Measurements from ENCODE around the gene SLC16A14.

The SLC16A14 gene

DNA sequence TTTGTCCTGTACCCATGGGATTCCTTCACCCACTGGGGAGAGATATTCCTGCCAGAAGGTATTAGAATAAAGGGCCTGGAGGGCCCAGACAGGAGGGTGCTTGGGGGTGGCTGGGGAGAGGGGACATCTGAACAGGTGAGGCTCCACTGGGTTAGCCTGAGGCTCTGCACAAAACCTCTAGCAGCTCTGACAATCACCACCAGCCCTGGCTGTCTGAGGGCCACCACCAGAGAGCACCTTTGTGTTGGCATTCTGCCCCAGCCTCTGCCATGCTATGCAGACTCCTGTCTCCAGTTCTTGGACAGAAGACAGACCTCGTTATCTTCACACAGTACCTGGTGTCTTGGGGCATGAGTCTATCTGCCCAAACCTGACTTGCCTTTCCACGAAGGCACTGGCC is 25.3 kb downstream of the SLC16A14 start:
- TF ChIP-seq BACH2 (CRISPR knock-in tag; IDR thresholded peaks at IDR 0.05; ENCODE audit: borderline replicate concordance), result no peak
- no peak for TF ChIP-seq SNAI2 (CRISPR knock-in tag; IDR thresholded peaks at IDR 0.05)
- TF ChIP-seq ZFP30 (CRISPR knock-in tag; IDR thresholded peaks at IDR 0.05), result no peak
- TF ChIP-seq ZNF70 (CRISPR knock-in tag; IDR thresholded peaks at IDR 0.05), result no peak
- TF ChIP-seq TOX (CRISPR knock-in tag; IDR thresholded peaks at IDR 0.05; ENCODE audit: borderline replicate concordance), result no peak
- no peak for TF ChIP-seq ZFP3 (CRISPR knock-in tag; IDR thresholded peaks at IDR 0.05)
- no peak for TF ChIP-seq ISL1 (CRISPR knock-in tag; IDR thresholded peaks at IDR 0.05)
- no peak for TF ChIP-seq ESRRG (CRISPR knock-in tag; IDR thresholded peaks at IDR 0.05)
- TF ChIP-seq TCF4 (CRISPR knock-in tag; IDR thresholded peaks at IDR 0.05; ENCODE audit: borderline replicate concordance), result no peak
- TF ChIP-seq ZC3H10 (CRISPR knock-in tag; IDR thresholded peaks at IDR 0.05), result no peak
- TF ChIP-seq ZNF565 (CRISPR knock-in tag; conservative IDR thresholded peaks at IDR 0.05; ENCODE audit: low read depth), result no peak
- TF ChIP-seq ZNF8 (CRISPR knock-in tag; IDR thresholded peaks at IDR 0.05), result no peak
- TF ChIP-seq, protein P1, sequence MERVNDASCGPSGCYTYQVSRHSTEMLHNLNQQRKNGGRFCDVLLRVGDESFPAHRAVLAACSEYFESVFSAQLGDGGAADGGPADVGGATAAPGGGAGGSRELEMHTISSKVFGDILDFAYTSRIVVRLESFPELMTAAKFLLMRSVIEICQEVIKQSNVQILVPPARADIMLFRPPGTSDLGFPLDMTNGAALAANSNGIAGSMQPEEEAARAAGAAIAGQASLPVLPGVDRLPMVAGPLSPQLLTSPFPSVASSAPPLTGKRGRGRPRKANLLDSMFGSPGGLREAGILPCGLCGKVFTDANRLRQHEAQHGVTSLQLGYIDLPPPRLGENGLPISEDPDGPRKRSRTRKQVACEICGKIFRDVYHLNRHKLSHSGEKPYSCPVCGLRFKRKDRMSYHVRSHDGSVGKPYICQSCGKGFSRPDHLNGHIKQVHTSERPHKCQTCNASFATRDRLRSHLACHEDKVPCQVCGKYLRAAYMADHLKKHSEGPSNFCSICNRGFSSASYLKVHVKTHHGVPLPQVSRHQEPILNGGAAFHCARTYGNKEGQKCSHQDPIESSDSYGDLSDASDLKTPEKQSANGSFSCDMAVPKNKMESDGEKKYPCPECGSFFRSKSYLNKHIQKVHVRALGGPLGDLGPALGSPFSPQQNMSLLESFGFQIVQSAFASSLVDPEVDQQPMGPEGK (CRISPR knock-in tag; IDR thresholded peaks at IDR 0.05; ENCODE audit: borderline replicate concordance), result no peak
- TF ChIP-seq, protein P2, sequence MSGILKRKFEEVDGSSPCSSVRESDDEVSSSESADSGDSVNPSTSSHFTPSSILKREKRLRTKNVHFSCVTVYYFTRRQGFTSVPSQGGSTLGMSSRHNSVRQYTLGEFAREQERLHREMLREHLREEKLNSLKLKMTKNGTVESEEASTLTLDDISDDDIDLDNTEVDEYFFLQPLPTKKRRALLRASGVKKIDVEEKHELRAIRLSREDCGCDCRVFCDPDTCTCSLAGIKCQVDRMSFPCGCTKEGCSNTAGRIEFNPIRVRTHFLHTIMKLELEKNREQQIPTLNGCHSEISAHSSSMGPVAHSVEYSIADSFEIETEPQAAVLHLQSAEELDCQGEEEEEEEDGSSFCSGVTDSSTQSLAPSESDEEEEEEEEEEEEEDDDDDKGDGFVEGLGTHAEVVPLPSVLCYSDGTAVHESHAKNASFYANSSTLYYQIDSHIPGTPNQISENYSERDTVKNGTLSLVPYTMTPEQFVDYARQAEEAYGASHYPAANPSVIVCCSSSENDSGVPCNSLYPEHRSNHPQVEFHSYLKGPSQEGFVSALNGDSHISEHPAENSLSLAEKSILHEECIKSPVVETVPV (CRISPR knock-in tag; IDR thresholded peaks at IDR 0.05), result no peak
- TF ChIP-seq, protein P3, sequence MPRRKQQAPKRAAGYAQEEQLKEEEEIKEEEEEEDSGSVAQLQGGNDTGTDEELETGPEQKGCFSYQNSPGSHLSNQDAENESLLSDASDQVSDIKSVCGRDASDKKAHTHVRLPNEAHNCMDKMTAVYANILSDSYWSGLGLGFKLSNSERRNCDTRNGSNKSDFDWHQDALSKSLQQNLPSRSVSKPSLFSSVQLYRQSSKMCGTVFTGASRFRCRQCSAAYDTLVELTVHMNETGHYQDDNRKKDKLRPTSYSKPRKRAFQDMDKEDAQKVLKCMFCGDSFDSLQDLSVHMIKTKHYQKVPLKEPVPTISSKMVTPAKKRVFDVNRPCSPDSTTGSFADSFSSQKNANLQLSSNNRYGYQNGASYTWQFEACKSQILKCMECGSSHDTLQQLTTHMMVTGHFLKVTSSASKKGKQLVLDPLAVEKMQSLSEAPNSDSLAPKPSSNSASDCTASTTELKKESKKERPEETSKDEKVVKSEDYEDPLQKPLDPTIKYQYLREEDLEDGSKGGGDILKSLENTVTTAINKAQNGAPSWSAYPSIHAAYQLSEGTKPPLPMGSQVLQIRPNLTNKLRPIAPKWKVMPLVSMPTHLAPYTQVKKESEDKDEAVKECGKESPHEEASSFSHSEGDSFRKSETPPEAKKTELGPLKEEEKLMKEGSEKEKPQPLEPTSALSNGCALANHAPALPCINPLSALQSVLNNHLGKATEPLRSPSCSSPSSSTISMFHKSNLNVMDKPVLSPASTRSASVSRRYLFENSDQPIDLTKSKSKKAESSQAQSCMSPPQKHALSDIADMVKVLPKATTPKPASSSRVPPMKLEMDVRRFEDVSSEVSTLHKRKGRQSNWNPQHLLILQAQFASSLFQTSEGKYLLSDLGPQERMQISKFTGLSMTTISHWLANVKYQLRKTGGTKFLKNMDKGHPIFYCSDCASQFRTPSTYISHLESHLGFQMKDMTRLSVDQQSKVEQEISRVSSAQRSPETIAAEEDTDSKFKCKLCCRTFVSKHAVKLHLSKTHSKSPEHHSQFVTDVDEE (CRISPR knock-in tag; IDR thresholded peaks at IDR 0.05), result no peak
- no peak for TF ChIP-seq CSDC2 (CRISPR knock-in tag; IDR thresholded peaks at IDR 0.05)
- no peak for TF ChIP-seq ARNTL (CRISPR knock-in tag; IDR thresholded peaks at IDR 0.05; ENCODE audit: borderline replicate concordance, low read depth)
- TF ChIP-seq, protein P4, sequence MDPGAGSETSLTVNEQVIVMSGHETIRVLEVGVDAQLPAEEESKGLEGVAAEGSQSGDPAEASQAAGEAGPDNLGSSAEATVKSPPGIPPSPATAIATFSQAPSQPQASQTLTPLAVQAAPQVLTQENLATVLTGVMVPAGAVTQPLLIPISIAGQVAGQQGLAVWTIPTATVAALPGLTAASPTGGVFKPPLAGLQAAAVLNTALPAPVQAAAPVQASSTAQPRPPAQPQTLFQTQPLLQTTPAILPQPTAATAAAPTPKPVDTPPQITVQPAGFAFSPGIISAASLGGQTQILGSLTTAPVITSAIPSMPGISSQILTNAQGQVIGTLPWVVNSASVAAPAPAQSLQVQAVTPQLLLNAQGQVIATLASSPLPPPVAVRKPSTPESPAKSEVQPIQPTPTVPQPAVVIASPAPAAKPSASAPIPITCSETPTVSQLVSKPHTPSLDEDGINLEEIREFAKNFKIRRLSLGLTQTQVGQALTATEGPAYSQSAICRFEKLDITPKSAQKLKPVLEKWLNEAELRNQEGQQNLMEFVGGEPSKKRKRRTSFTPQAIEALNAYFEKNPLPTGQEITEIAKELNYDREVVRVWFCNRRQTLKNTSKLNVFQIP (CRISPR knock-in tag; IDR thresholded peaks at IDR 0.05; ENCODE audit: borderline replicate concordance, low read depth), result no peak
- no peak for TF ChIP-seq OSR1 (CRISPR knock-in tag; IDR thresholded peaks at IDR 0.05)
- no peak for ATAC-seq

DNA sequence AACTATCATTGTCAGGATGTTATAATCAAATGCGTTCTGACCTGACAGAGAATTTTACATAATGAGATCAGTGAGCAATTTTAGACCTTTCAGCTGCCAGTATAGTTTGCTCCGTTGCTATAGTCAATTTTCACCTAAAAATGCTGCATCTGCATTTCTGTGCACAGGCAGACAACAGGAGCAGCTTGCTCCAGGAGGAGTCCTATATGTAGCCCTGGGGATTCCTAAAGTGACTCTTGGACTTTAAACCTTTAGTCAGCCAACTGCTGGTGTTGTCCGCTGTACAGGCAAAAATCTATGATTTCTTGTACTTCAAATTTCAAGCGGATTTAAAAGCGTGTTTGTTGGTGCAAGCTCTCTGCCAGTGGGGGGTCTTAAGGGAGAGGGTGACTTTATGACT is 25.7 kb downstream of the SLC16A14 start:
- no peak for ATAC-seq
- TF ChIP-seq, protein P4 (CRISPR knock-in tag; IDR thresholded peaks at IDR 0.05; ENCODE audit: borderline replicate concordance, low read depth), result no peak
- TF ChIP-seq ZFP30 (CRISPR knock-in tag; IDR thresholded peaks at IDR 0.05) (no peak), ESRRG (CRISPR knock-in tag; IDR thresholded peaks at IDR 0.05) (no peak)

DNA sequence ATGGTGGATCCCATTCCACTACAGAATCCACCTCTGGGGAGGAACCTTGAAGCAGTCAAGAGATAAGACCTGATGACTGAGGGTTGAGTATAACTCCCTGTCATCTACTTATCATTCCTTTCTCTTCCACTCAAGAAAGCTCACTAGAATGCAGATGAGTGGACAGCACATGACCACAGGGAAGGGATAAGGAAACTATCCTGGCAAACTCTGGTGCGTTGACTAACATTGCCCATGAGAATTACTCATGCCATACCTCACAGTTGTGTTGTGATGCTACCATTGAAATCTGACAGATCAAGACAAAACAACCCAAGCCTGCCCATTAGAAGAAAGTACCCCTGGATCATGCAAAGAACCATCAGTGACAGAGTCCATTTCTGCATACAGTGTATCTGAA is 26.5 kb downstream of the SLC16A14 start:
- TF ChIP-seq ZNF565 (CRISPR knock-in tag; conservative IDR thresholded peaks at IDR 0.05; ENCODE audit: low read depth) (no peak), ZNF70 (CRISPR knock-in tag; IDR thresholded peaks at IDR 0.05) (no peak)
- TF ChIP-seq, protein P2 (CRISPR knock-in tag; IDR thresholded peaks at IDR 0.05), result no peak
- ATAC-seq, result no peak
